Activated gamma-delta T cell (primary cell): Measurements from ENCODE around the gene HOMER2.
A peak's percentile ranks its signal among the peaks of the same experiment; 100 is the strongest.
"Not testable (repeated sequence)": the region's sequence is repeated elsewhere in the genome, so short reads cannot be mapped to it uniquely, and the experiment has no call there.

Experiments
- DNase-seq: peaks from one replicate; lab custom pipeline; 2025; lab: John Stamatoyannopoulos, UW

Gene HOMER2

GRCh38 chr15:82831894-82832600, 120.5 kb downstream of the HOMER2 start:
- no peak for DNase-seq

- no peak for DNase-seq
Measured at GRCh38 chr15:82830427-82831173, 121.9 kb downstream of the HOMER2 start.

- no peak for DNase-seq
Measured at GRCh38 chr15:82829234-82829633, 123.3 kb downstream of the HOMER2 start.

GRCh38 chr15:82828075-82828474, 124.4 kb downstream of the HOMER2 start:
- DNase-seq, result no peak

DNA sequence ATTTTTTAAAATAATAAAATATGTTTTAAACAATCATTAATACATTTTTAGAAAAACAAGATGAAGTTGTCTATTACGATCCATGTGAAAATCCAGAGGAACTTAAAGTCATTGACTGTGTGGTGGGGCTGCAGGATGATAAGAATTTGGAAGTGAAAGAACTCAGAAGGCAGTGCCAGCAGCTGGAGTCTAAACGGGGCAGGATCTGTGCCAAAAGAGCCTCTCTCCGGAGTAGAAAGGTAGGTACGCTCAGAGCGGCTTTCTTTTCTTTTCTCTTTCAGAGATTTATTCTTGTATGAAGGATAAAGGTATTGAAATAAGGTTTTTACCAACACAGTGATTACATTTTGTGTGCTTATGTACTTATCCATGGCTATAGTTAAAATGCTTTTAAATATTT, 129.5 kb downstream of the HOMER2 start:
- DNase-seq, result no peak

GRCh38 chr15:82821851-82822250, 130.7 kb downstream of the HOMER2 start:
- not testable (repeated sequence) for DNase-seq

GRCh38 chr15:82821396-82821795, 131.1 kb downstream of the HOMER2 start:
- DNase-seq, result not testable (repeated sequence)

DNA sequence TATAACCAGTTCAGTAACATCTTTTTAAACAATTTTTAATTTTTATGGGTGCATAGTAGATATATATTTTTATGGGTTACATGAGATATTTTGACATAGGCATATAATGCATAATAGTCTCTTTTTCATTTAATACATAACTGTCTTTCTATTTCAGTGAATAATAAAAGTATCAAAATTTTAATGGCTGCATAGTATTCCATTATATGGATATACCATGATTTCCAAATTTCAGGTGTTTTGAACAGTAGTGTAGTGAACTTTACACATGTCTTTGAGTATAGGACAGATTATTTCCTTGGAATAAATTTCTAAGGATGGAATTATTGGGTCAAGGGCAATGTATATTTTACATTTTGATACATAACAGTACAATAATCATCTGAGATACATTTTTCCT, 132.4 kb downstream of the HOMER2 start:
- no peak for DNase-seq

- DNase-seq, result no peak
Measured at GRCh38 chr15:82812994-82813393, 139.5 kb downstream of the HOMER2 start.

DNA sequence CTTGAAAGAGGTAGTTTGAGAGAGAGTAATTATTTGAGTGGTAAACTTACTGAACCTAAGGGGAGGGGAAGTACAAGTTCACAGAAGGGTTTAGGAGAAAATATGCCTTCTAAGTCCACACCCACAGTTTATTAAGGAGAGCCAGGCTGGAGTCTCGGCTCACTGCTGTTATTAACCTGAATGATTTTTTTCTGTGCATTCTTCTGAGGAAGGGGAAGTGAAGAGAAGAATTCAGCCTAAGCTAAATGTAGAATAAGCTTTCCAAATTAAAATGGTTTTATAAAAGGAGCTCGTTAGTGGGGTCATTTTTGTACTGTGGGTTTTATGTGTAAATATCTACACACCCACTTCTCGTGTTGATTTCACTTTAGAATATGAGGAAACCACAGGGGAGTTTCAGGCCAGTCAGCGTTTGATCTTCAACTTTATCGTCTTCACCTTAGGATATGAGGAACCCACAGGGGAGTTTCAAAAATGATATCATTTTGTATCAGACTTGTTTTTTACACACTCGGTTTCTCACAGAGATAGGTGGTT, 141.6 kb downstream of the HOMER2 start:
- DNase-seq, result no peak

- DNase-seq, result peak; percentile 31
Measured at GRCh38 chr15:82810061-82810889, 142.2 kb downstream of the HOMER2 start.

- peak; percentile 87 for DNase-seq
Measured at GRCh38 chr15:82809308-82810060, 143.0 kb downstream of the HOMER2 start, which contains the start of gene WHAMM. TSS of gene WHAMM (plus strand) at chr15:82809628. CDS start at chr15:82809727, 99 bp downstream.

DNA sequence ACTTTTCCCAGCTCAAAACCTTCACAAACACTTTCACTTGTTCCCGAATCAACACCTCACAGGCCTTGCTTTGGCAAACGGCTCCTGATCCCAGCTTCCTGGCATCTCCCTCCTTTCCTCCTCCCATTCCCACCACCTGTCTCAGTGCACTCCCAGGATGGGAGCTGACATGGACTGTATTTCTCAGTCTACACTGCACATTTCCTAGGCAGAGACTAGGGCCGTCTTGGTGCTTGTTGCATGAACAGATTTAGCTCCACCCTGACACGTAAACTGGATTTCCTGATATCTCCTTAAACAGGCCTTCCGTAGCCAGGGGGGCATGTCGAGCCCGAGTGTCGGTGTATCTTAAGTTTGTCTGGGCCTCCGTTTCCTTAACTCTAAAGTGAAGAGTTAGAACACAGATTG, 143.9 kb downstream of the HOMER2 start:
- no peak for DNase-seq

DNA sequence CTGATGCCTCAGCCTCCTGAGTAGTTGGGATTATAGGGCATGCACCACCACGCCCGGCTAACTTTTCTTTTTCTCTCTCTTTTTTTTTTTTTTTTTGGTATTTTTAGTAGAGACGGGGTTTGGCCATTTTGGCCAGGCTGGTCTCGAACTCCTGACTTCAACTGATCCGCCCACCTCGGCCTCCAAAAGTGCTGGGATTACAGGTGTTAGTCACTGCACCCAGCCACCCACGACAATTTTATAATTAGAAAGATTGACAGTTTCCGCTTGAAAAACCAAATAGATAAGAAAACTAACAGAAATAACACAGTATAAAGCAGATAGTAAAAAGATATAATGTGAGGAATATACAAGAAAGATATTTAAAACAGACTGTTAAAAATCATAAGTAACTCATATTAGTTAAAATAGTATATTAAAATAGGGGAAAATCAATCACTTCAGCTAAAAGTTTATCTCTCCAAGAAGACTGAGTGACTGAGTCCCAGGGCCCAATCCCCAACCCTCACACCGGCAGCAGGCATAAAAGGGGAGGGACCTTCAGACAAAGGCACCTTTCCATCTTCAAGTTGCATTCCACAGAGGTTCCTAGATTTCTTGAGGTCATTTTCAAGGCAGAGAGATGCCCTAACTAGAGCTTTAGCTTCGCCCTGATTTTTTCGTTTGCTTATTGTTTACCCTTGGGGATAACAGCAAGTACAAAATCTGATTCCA, 144.4 kb downstream of the HOMER2 start:
- no peak for DNase-seq

DNA sequence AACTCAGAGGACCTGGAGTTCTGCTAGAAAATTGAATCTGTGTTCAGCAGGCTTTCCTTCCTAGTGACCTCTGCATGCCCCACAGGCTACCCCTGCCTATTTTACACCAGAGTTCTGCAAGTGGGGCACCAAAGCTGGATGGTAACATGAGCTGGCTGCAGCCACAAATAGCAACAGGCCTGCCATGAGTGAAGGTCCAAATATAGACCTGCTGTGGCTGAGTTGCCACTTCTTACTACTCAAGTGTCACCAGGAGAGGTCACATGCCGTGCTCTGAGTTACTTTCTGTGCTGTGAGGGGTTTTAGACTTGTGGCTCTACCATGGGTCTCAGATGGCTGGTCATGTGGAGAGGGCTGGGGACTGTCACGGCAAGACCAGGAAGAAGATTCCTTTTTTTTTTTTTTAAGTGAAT, 146.5 kb downstream of the HOMER2 start, which contains the start of gene FSD2:
FSD2 (minus strand) TSS at position 76 of the 413 bp plus-strand sequence. CDS start 18,679 bp downstream, outside the sequence.
- DNase-seq, result no peak

- DNase-seq, result no peak
Measured at GRCh38 chr15:82804575-82804949, 148.0 kb downstream of the HOMER2 start.

GRCh38 chr15:82803793-82804574, 148.5 kb downstream of the HOMER2 start:
- no peak for DNase-seq

DNA sequence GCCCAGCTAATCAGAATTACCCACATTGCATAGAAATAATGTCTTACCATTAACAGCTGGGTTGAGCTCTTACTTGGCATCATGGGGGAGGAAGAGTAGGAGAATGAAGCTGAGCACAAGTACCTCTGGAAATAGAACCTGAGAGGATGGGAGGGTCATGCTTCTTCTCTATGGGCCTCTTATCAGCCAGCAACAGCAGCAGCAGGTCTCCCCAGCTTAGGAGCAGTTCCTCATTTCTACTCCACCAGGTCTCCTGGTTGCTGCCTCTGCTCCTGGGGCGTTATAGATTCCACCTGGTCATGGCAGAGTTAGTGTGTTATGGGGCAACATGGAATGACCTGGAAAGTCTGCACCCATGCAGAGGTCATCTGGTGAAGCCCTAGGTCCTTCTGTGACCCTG, 150.0 kb downstream of the HOMER2 start:
- DNase-seq, result no peak

- DNase-seq, result no peak
Measured at GRCh38 chr15:82799183-82799841, 153.2 kb downstream of the HOMER2 start.
